Measurements from ENCODE around the gene STX4.

Gene STX4

DNA sequence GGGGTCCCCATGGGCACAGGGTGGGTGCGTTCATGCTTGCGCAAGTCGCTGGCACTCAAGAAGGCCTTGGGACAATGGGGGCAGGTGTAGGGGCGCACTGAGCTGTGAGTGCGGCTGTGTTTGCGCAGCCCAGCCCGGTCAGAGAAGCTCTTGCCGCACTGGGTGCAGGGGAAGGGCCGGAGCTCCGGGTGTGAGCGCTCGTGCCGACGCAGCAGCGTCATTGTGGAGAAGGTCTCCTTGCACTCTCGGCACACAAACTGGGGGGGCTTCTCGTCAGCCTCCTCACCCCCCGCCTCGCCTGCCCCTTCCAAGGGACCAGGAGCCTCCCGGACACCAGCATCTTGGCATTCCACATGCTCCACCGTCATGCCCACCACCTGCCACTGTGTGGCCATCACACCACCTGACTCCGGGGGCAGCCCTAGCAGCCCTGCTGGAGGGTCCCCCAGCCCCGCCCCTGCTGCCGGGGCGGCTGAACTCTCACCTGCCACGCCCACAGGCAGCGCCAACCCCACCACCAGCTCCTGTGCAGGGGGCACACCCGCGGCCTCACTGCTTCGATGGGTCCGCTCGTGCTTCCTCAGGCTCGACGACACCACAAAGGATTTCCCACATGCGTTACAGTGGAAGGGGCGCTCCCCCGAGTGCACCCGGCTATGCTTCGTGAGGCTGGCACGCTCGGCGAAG, 27.9 kb downstream of the STX4 start:
- FAIRE-seq (no peak), DNase-seq (ENCODE audit: extremely low spot score, insufficient read length, low read depth) (no peak)

DNA sequence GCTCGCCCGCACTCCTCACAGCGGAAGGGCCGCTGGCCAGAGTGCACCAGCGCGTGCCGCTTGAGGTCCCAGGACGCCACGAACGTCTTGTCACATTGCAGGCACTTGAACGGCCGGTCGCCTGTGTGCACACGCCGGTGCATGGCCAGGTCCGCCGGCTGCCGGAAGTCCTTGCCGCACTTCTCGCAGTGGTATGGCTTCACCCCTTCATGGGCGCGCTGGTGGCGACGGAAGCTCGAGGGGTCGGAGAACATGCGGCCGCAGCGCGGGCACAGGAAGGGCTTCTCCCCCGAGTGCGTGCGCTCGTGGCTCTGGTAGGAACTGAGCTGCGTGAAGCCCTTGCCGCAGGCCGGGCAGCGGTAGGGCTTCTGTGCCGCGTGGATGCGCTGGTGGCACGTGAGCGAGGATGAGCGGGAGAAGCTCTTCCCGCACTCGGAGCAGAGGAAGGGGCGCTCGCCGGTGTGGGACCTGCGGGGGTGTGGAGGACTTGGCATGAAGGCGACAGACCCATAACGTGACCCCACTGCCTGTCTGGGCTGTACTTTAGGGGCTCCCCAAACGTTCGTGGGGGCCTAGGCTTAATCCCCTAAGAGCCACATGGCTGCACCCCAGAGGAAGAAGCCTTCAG, 28.6 kb downstream of the STX4 start:
- FAIRE-seq (no peak), DNase-seq (ENCODE audit: extremely low spot score, insufficient read length, low read depth) (no peak)

DNA sequence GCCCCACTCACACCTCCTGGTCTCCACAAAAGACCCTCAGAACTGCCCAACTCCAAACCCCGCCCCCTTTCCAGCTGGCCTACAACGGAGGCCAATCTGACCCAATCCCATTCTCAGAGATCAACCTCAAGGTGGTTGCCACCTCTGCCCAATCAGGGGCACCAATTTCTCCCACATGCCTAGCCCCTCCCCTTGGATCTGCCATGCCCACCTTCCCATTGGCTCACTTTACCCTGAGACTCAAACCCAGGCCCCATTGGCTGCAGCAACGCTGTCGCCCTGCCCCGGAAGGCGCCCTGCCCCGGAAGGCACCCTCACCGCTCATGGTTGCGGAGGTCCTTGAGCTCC, 30.1 kb downstream of the STX4 start:
- DNase-seq (ENCODE audit: extremely low spot score, insufficient read length, low read depth) (no peak), FAIRE-seq (no peak)

DNA sequence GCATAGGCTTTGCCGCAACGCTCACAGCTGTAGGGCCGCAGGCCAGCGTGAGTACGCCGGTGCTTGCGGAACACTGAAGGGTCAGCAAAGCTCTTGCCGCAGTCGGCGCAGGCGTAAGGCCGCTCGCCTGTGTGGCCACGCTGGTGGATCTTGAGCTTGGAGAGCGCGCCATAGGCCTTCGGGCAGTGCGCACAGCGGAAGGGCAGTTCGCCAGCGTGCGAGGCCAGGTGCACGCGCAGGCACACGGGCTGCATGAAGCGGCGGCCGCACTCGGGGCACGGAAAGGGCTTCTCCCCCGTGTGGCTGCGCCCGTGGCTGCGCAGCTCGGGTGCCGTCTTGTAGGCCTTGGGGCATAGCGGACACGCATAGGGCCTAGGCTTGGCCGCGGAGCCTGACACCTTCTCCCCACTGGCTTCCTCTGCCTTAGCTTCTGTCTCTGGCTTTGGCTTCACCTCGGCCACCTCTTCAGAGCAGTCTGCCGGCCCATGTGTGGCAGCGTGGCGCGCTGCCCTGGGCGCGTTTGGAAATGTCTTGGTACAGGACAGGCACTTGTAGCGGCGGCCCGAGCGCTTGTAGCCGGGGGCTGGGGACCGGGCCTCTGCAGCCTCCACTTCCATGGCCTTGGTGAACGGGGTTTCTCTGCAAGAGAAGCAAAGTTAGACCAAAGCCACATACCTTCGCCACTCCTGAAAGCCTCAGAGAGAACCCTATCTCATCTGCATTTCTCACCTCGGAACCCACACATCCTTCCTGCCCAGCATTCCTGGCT, 30.7 kb downstream of the STX4 start:
- DNase-seq (ENCODE audit: extremely low spot score, insufficient read length, low read depth) (no peak), FAIRE-seq (no peak)

DNA sequence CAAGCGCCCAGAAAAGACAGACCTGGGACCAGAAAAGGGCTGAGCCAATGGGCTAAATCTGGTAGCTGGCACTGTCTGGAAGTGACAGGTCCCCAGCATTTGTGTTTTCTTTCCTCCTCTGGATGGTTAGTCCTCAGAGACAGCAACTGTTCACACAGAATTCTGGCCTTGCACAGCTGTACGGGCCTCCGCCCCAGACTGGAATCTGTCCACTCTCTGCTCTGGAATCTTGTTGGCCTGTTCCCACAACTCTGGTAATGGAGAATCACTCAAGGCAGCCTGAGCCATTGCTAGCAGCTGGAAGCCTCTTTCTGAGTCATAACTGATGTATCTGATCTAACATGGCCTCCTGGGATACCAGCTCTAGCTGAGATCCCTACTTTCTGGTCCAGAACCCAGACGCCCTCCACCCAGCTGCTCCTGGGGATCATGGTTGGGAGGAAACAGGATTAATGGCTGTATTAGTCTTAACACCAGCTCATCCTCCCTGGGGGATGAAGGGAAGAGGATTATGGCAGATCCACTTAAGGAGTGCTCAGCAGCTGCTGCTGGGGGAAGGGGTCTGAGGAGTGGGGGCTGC, 31.6 kb downstream of the STX4 start:
- FAIRE-seq (no peak), DNase-seq (ENCODE audit: extremely low spot score, insufficient read length, low read depth) (no peak)

DNA sequence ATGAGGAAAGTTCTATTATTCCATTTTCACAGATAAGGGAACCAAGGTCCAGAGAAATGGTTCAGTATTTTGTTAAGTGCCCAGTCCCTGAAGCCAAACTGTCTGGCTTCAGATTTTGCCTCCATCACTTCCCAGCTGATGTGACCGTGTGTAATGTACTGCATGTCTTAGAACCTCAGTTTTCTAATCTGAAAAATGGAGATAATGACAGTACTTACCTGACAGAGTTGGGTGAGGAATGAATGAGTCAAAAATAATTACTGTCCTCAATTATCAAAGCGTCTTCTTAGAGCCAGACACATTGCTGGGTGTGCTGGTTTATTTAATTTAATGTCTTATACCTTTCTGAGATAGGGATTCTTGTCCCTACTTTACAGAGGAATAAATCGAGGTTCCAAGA, 34.0 kb downstream of the STX4 start:
- no peak for DNase-seq (ENCODE audit: extremely low spot score, insufficient read length, low read depth)

DNA sequence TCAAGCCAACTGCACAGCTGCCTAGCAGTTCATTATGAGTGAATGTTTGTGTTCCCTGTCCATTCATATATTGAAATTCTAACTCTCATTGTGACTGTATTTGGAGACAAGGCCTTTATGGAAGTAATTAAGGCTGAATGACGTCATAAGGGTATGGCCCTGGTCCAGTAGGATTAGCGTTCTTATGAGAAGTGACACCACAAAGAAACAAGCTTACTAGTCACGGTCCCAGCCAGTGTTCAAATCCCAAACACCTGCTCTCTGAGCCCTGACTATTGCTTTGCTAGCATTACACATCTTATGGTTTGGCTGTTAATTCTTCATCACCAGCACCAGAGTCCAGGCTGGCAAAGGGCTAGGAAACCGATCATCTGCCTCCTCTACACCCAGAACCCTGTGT, 38.5 kb downstream of the STX4 start:
- no peak for DNase-seq (ENCODE audit: extremely low spot score, insufficient read length, low read depth)
- no peak for FAIRE-seq

More for the DNA sequence above, 34.0 kb downstream of the STX4 start:
- FAIRE-seq, result no peak

DNA sequence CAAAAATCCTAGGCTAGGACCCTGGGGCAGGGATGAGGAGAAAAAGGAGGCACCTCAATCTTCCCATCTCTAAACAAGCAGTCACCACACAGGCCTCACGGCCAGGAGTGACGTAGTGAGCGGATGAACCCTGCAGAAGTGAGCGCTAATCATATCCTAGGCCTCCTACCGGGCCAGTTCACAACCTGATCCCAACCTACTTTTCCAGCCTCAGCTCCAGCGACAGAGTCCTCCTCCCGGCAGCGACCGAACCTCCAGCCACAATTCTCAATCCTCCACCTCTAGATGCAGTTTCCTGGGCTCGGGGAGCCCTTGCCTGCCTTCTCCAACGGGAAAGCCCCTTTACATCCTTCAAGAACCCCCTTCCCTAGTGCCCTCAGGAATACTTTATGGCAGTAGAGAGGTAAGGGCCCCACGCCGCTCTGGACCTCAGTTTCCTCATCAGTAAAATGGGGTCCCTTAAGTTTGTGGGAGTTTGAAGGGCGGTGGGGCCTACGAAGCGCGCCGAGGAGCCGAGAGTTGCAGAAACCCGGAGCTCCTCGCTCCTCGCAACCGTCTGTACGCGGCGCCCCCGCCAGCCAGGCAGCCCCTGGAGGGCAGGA, 39.3 kb downstream of the STX4 start:
- DNase-seq (ENCODE audit: extremely low spot score, insufficient read length, low read depth), result no peak
- peak; percentile 67 for FAIRE-seq

DNA sequence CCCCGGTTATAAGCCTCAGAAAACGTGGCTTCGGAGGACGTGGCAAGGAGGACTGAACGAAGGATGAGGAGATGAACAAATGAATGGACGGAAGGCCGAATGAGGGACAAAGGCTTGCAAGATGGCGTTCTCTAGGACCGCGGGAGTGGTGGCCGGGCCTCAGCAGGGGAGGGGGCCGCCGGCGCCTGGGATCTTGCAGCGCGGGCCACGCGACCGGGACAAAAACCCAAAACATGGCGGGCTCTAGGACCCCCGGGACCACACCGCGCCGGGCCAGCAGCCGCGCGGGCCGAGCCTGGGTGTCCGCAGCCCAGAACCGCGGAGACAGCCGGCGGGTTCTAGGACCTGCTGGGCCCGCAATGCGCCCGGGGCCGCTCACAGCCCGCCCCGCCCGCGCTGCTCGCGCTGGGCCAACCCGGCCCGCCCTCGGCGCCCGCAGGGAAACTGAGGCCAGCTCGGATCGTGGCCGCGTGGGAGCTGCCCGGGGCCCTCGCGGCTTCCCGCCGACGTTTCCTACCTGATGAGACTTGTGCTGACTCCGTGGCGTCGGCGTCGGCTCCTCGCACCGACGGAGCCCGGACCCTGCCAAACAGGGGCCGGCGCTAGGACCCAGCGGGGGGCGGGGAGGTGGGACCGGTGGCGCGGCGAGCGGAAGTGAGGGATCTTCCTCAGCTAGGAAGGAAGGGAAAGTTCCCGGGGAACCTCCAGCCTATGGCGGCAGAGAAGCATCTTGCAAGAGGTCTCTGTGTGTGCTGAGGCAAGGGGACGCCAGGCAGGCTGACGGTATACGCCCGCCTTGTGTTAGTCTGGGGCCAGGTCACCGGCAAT, 40.0 kb downstream of the STX4 start:
- peak; percentile 62 for FAIRE-seq

DNA sequence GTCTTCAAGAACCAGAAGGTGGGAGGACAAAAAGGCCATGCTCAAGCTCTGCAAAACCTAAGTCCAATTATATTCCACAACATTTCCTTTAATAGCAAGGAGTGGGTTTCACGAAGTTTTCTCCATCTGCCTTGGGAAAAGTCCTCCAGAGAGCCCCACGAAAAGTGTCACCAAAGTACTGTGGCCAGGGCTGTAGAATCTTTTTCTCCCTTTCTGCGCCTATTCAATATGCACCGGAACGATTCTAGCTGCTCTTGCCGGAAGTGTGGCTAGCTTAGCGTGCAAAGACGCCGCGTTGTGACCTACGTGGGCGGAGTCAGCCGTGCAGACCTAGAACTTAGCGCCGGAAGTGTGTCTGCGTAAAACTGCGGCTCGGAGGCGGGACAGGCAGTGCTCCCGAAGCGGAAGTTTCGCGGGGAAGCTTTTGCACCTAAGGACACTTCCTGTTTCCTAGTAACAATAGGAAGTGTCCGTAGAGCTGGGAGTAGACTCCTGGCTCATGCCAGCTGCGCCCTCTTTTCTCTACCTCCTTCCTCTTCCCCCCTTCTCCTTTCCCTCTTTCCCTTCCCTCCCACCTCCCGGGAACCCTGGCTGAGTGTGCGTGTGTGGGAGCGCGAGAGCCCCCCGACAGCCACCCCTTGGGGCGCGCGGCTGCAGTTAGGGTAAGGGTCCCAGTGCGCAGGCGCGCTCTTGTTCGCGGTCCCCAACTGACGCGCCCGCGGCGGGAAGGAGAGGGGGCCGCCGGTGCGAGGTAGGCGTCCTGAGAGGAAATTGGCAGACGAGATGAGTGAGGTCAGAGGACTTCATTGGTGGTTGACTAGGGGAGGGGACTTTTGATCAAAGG, 40.8 kb downstream of the STX4 start, which contains the start of the genes ZNF646 and ZNF668:
Gene ZNF646, plus strand, starts transcription at position 453 of the 844 bp plus-strand sequence. CDS start 1,903 bp downstream, outside the sequence.
Gene ZNF668, minus strand, starts transcription at position 271 of the 844 bp plus-strand sequence. CDS start 9,781 bp downstream, outside the sequence.
- DNase-seq (ENCODE audit: extremely low spot score, insufficient read length, low read depth) (peak; percentile 94), FAIRE-seq (peak; percentile 96)

More for the DNA sequence above, 40.0 kb downstream of the STX4 start:
- peak; percentile 66 for DNase-seq (ENCODE audit: extremely low spot score, insufficient read length, low read depth)

DNA sequence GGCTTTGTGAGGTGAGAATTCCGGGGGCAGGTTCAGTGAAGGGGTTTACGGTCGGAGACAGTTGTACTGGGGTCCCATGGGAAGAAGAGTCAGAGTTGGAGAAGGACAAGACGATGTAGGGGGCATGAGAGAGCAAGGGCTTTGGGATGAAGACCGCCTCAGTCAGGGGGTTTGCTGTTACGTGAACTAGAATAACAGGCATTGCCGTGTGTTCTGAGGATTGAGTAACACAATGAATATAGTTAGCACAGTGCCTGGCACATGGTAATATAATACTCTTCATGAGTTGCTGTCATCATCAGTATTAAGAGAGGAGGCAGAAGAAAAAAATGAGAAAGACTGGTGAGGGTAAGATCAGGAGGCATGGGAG, 41.4 kb downstream of the STX4 start:
- DNase-seq (ENCODE audit: extremely low spot score, insufficient read length, low read depth) (no peak), FAIRE-seq (no peak)

DNA sequence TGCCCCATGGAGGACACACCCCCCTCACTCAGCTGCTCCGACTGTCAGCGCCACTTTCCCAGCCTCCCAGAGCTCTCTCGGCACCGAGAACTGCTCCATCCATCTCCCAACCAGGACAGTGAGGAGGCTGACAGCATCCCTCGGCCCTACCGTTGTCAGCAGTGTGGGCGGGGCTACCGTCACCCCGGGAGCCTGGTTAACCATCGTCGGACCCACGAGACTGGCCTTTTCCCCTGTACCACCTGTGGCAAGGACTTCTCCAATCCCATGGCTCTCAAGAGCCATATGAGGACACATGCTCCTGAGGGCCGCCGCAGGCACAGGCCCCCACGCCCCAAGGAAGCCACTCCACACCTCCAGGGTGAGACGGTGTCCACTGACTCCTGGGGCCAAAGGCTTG, 43.0 kb downstream of the STX4 start:
- FAIRE-seq (no peak), DNase-seq (ENCODE audit: extremely low spot score, insufficient read length, low read depth) (no peak)

DNA sequence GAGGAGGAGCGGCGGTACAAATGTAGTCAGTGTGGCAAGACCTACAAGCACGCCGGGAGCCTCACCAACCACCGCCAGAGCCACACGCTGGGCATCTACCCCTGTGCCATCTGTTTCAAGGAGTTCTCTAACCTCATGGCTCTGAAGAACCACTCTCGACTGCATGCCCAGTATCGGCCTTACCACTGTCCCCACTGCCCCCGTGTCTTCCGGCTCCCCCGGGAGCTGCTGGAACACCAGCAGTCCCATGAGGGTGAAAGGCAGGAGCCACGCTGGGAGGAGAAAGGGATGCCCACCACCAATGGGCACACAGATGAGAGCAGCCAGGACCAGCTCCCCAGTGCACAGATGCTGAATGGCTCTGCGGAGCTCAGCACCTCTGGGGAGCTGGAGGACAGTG, 43.7 kb downstream of the STX4 start:
- no peak for FAIRE-seq
- DNase-seq (ENCODE audit: extremely low spot score, insufficient read length, low read depth), result no peak

DNA sequence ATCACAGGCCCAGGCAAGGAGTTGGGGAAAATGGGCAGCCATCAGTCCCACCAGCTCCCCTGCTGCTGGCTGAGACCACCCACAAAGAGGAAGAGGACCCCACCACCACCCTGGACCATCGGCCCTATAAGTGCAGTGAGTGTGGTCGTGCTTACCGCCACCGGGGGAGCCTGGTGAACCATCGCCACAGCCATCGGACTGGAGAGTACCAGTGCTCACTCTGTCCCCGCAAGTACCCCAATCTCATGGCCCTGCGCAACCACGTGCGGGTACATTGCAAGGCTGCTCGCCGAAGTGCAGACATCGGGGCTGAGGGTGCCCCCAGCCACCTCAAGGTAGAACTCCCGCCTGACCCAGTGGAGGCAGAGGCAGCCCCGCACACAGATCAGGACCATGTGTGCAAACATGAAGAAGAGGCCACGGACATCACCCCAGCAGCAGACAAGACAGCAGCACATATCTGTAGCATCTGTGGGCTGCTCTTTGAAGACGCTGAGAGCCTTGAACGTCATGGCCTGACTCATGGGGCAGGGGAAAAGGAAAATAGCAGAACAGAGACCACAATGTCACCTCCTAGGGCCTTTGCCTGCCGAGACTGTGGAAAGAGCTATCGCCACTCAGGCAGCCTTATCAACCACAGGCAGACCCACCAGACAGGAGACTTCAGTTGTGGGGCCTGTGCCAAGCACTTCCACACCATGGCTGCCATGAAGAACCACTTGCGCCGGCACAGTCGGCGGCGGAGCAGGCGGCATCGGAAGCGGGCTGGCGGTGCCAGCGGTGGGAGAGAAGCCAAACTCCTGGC, 44.4 kb downstream of the STX4 start:
- FAIRE-seq (no peak), DNase-seq (ENCODE audit: extremely low spot score, insufficient read length, low read depth) (no peak)

DNA sequence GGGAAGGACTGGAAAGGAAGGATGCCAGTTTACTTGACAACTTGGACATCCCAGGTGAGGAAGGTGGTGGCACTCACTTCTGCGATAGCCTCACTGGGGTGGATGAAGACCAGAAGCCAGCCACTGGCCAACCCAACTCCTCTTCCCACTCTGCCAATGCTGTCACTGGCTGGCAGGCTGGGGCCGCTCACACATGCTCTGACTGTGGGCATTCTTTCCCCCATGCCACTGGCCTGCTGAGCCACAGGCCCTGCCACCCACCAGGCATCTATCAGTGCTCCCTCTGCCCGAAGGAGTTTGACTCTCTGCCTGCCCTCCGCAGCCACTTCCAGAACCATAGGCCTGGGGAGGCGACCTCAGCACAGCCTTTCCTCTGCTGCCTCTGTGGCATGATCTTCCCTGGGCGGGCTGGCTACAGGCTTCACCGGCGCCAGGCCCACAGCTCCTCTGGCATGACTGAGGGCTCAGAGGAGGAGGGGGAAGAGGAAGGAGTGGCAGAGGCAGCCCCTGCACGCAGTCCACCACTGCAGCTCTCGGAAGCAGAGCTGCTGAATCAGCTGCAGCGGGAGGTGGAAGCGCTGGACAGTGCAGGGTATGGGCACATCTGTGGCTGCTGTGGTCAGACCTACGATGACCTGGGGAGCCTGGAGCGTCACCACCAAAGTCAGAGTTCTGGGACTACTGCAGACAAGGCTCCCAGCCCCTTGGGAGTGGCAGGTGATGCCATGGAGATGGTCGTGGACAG, 45.4 kb downstream of the STX4 start:
- no peak for DNase-seq (ENCODE audit: extremely low spot score, insufficient read length, low read depth)
- no peak for FAIRE-seq

DNA sequence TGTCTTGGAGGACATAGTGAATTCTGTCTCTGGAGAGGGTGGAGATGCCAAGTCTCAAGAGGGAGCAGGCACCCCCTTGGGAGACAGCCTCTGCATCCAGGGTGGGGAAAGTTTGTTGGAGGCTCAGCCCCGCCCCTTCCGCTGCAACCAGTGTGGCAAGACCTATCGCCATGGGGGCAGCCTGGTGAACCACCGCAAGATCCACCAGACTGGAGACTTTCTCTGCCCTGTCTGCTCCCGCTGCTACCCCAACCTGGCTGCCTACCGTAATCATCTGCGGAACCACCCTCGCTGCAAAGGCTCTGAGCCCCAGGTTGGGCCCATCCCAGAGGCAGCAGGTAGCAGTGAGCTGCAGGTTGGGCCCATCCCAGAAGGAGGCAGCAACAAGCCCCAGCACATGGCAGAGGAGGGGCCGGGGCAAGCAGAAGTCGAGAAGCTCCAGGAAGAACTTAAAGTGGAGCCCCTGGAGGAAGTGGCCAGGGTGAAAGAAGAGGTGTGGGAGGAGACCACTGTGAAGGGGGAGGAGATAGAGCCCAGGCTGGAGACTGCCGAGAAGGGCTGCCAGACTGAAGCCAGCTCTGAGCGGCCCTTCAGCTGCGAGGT, 46.1 kb downstream of the STX4 start:
- no peak for DNase-seq (ENCODE audit: extremely low spot score, insufficient read length, low read depth)

More for the DNA sequence above, 46.1 kb downstream of the STX4 start:
- FAIRE-seq, result no peak

All from GM18507 (cell line).